Mucosa of descending colon (tissue), 3 donors: ENCODE results near the gene NUAK2. TPM values are rescaled to one million over a fixed set of nuclear protein-coding genes. Genes with fewer than 3 reads are reported as not detected.

Source experiments
- ATAC-seq: fragments of 200-7000 bp; cut with Tn5 transposase; one replicate; pipeline ENCODE4 v1.9.1; 2020; ENCODE audit warnings: mild to moderate bottlenecking, moderate library complexity
- DNase-seq, 3 donors: peaks; one replicate each; pipeline ENCODE4 v3.0.0-alpha.2; 2020
- H3K36me3 ChIP-seq: fragments of 200-600 bp; one replicate; pipeline ENCODE4 v1.8.0; 2021; ENCODE audit warnings: low read depth, mild to moderate bottlenecking
- H3K4me1 ChIP-seq: fragments of 200-600 bp; one replicate; pipeline ENCODE4 v1.8.0; 2021; ENCODE audit warnings: low read depth, mild to moderate bottlenecking
- H3K4me3 ChIP-seq: fragments of 200-600 bp; one replicate; pipeline ENCODE4 v1.8.0; 2021; ENCODE audit warnings: mild to moderate bottlenecking
- H3K9me3 ChIP-seq: fragments of 200-600 bp; one replicate; pipeline ENCODE4 v1.8.0; 2021; ENCODE audit warnings: mild to moderate bottlenecking
- intact Hi-C, 2 donors: fragments of 100-400 bp; cut with DNase I in 1 of 2; cut with micrococcal nuclease in 1 of 2; formaldehyde crosslinking; loops; one replicate each; pipeline versions ENCODE4 v1.11.0 to v1.11.1; 2022; cut with DNase I, micrococcal nuclease
- total RNA-seq, 3 donors: library from RNA; stranded (reverse); fragmentation: NEBNext Ultra II Directional in 2 of 3; extraction: Animal tissue kit (Norgen Biotek cat#: 25700) in 2 of 3; gene quantifications; one replicate each; pipeline versions ENCODE4 v1.2.1 to v1.2.4, GENCODE V29; 2021 to 2023
- TF ChIP-seq, protein P1 (sequence below): fragments of 200-600 bp; IDR thresholded peaks from one replicate; pipeline ENCODE4 v1.8.0; 2022; ENCODE audit warnings: antibody characterized with exemption, mild to moderate bottlenecking
- donor health status: DM: no; HTN: no; CAD: no; lungs with moderate emphysema.
- donor health status: DM: no; HTN: no; CAD: no.
- donor health status: DM: no; HTN: yes; CAD: no.

Gene NUAK2
- total RNA-seq, 3 donors from 2014 or later, result 16.5 to 50.8 (median 29.5) TPM

DNA sequence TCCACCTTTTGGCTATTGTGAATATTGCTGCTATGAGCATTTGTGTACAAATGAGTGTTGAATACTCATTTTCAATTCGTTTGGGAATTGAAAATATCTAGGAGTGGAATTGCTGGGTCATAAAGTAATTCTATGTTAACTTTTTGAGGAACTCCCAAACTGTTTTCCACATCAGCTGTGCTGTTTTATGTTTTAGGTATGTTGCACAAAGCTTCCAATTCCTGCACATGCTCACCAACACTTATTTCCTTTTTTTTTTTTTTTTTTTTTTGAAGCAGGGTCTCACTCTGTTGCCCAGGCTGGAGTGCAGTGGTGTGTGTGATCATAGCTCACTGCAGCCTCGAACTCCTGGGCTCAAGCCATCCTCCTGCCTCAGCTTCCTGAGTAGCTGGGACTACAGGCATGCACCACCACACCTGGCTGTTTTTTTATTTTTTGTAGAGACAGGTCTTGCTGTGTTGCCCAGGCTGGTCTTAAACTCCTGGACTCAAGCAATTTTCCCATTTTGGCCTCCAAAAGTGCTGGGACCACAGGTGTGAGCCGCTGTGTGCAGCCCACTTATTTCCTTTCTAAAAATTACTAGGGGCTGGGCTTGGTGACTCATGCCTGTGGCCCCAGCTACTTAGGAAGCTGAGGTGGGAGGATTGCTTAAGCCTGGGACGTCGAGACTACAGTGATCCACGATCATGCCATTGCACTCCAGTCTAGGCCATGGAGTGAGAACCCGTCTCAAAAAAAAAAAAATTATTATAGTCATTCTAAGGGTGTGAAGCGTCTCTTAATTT, 60.4 kb downstream of the NUAK2 start:
- no peak for ATAC-seq
- TF ChIP-seq, protein P1, sequence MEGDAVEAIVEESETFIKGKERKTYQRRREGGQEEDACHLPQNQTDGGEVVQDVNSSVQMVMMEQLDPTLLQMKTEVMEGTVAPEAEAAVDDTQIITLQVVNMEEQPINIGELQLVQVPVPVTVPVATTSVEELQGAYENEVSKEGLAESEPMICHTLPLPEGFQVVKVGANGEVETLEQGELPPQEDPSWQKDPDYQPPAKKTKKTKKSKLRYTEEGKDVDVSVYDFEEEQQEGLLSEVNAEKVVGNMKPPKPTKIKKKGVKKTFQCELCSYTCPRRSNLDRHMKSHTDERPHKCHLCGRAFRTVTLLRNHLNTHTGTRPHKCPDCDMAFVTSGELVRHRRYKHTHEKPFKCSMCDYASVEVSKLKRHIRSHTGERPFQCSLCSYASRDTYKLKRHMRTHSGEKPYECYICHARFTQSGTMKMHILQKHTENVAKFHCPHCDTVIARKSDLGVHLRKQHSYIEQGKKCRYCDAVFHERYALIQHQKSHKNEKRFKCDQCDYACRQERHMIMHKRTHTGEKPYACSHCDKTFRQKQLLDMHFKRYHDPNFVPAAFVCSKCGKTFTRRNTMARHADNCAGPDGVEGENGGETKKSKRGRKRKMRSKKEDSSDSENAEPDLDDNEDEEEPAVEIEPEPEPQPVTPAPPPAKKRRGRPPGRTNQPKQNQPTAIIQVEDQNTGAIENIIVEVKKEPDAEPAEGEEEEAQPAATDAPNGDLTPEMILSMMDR, result no peak
- no peak overlapping the region for H3K4me3 ChIP-seq
- no peaks in the 10 kb centered on the region for H3K9me3 ChIP-seq
- no peak for DNase-seq
- peaks cover 2% of the 10 kb centered on the region for H3K4me1 ChIP-seq
- H3K36me3 ChIP-seq, result no peaks in the 10 kb centered on the region
- intact Hi-C loops, result no loop called here

DNA sequence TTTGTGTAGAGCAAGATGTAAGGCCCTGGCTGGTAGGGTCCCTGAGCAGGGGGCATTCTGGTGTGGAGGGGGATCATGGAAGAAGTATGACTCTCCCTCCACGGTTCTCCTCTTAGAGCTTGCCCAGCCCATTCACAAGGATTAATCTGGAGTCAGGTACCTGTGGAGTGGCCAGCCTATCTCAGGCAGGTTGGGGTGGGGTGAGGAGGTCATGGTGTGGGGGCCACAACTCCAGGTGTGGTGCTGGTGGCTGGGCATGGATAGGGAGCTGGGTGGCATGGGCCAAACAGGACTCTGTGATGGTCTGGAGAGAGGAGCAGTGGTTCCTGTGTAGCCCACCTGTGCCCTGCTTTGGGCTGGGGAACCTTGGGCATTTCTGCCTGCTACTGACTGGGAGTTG, 61.5 kb downstream of the NUAK2 start:
- Histone ChIP-seq H3K9me3 (no peaks in the 10 kb centered on the region), H3K4me1 (no peaks in the 10 kb centered on the region), H3K4me3 (no peak overlapping the region), H3K36me3 (no peaks in the 10 kb centered on the region)
- ATAC-seq (no peak), DNase-seq (no peak)
- intact Hi-C loops, result loop anchor here in 1 of 2 donors (10.0 kb wide), 2 partner anchors 115 to 285 kb away; no protein-coding TSS in a partner anchor
- TF ChIP-seq, protein P1, result no peak

DNA sequence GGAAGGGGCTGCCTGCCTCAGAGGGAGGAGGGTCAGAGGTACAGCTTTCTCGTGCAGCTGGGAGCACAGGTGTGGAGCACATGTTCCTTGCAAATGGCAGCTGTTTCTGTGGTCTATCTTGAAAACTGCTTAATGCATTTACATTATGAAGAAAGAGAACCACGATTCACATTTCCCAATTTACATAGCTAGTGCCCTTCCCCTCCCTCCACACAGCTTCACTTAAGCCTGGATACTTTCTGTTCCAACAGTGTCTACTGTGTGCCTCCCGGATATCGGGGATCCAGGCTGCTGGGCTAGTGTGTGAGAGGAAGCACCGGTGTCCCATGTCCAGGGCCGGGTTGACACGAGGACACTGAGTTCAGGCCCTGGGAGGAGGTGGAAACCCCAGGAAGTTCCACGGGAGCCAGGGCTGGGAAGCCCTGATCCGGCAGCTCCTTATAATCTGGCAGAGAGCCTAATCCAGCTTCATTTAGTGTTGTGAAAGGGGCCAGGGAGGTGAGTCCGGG, 62.2 kb downstream of the NUAK2 start:
- ATAC-seq, result no peak
- Histone ChIP-seq H3K4me3 (no peak overlapping the region), H3K36me3 (no peaks in the 10 kb centered on the region), H3K9me3 (no peaks in the 10 kb centered on the region), H3K4me1 (no peaks in the 10 kb centered on the region)
- intact Hi-C loops, result loop anchor here in 1 of 2 donors (10.0 kb wide), 2 partner anchors 115 to 285 kb away; no protein-coding TSS in a partner anchor
- DNase-seq, result no peak
- TF ChIP-seq, protein P1, result no peak

DNA sequence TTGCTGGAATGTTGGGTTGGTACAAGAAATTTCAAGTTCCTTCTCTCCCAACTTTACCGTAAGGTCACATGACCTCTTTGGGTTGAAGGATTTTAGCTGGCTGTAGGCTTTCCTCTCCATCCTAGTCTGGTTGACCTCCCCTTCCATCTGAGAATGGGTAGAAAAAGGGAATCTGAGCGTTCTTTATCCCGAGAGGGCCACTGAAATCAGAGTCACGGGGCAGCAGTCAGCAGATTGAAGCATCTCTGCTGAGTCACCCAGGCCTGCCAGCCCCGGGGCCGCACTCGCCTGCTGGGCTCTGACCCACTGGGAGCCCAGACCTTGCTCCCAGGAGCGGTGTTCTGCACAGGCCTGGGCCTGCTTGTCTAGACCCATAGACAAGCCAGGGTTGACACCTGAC, 62.8 kb downstream of the NUAK2 start:
- intact Hi-C loops, result loop anchor here in 1 of 2 donors (10.0 kb wide), 2 partner anchors 114 to 284 kb away; no protein-coding TSS in a partner anchor
- TF ChIP-seq, protein P1, result no peak
- Histone ChIP-seq H3K4me3 (no peak overlapping the region), H3K4me1 (no peaks in the 10 kb centered on the region), H3K9me3 (no peaks in the 10 kb centered on the region), H3K36me3 (no peaks in the 10 kb centered on the region)
- ATAC-seq (no peak), DNase-seq (no peak)

DNA sequence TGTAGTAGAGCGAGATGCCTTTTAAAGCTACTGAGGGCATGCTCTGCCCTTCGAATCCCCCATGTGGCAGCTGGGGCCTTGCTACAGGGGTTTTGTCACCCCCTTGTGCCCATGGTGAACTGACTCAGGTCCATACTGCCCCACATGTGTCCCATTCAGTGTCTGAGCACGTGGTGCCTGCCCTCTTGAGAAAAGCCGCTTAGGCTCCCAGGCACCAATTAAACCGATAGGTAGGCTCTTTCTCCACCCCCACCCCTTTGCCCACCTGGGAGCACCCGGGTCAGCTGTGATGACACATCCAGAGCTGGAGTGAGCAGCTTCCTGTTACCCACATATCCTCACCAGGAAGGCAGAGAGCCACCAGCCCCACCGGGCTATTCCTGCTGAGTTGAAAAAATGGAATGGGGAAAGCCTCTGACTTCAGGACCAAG, 63.3 kb downstream of the NUAK2 start:
- DNase-seq, result no peak
- Histone ChIP-seq H3K4me3 (no peak overlapping the region), H3K36me3 (no peaks in the 10 kb centered on the region), H3K4me1 (no peaks in the 10 kb centered on the region), H3K9me3 (no peaks in the 10 kb centered on the region)
- TF ChIP-seq, protein P1, result no peak
- ATAC-seq, result peak; percentile 53
- intact Hi-C loops, result loop anchor here in 1 of 2 donors (10.0 kb wide), 2 partner anchors 113 to 283 kb away; no protein-coding TSS in a partner anchor
